ENCODE data around the gene PGRMC2. TPM values are rescaled to one million over a fixed set of nuclear protein-coding genes. Genes with fewer than 3 reads are reported as not detected.
A peak's percentile ranks its signal among the peaks of the same experiment; 100 is the strongest.

The PGRMC2 gene
- total and polyA plus RNA-seq, 2 of the 4 experiments (the other 2 are of a cell fraction): 13.4 to 40.7 TPM

- H2BK120ac ChIP-seq (ENCODE audit: low read depth, low read length): peak overlapping the region; percentile 66; the same call in 1 of the 2 replicates
- H2BK15ac ChIP-seq (ENCODE audit: low read depth, low read length): peak overlapping the region; percentile 88; the same call in 2 of the 3 replicates
- H3K4me1 ChIP-seq (ENCODE audit: control insufficient read depth, insufficient read depth, low read length): peaks cover 19% of the 10 kb centered on the region
- H4K20me1 ChIP-seq (ENCODE audit: insufficient read depth, low read length): no peaks in the 10 kb centered on the region
- POLR2A ChIA-PET (ENCODE audit: unreplicated experiment): no interaction called here
- H2AFZ ChIP-seq (replicated peaks; ENCODE audit: low read length, poor library complexity): peak overlapping the region; percentile 67
- H3K9ac ChIP-seq (ENCODE audit: low read depth, low read length): no peak overlapping the region
- in situ Hi-C loops (cut with MboI; ENCODE audit: low sequenced_read_pairs): no loop called here
- H3K36me3 ChIP-seq (ENCODE audit: control insufficient read depth, insufficient read depth, low read length): no peaks in the 10 kb centered on the region
- H2BK5ac ChIP-seq (ENCODE audit: low read depth, low read length, poor library complexity, severe bottlenecking): peak overlapping the region; percentile 66
- peak overlapping the region; percentile 43; the same call in 1 of the 2 replicates for H4K5ac ChIP-seq (ENCODE audit: low read depth, low read length)
- H3K4me3 ChIP-seq (ENCODE audit: insufficient read depth, low read depth, low read length): no peak overlapping the region
- no peak overlapping the region for H3K4me2 ChIP-seq (ENCODE audit: low read depth, low read length)
- peak overlapping the region; percentile 23 to 41; a peak in 2 of 4 replicates for H4K8ac ChIP-seq (ENCODE audit: low read depth in 2 of 2, low read length in 2 of 2)
- BruUV-seq (replicated peaks): no TSS peak
- peak overlapping the region; percentile 57 for H3K4ac ChIP-seq (ENCODE audit: low read depth, low read length)
- no peaks in the 10 kb centered on the region for H3K27me3 ChIP-seq (ENCODE audit: control insufficient read depth, insufficient read depth, low read length)
- dilution Hi-C loops (cut with HindIII; ENCODE audit: low sequenced_read_pairs, unreplicated experiment): no loop called here
- H3K79me1 ChIP-seq (ENCODE audit: low read depth in 1 of 2, low read length in 2 of 2): no peaks in the 10 kb centered on the region
- H3K56ac ChIP-seq (ENCODE audit: extremely low read depth, insufficient read depth, low read length): no peak overlapping the region
- H2AK5ac ChIP-seq (ENCODE audit: low read depth, low read length): peak overlapping the region; percentile 88
- peak overlapping the region; percentile 4 for H4K91ac ChIP-seq (ENCODE audit: insufficient read depth, low read depth, low read length)
- CTCF ChIA-PET: interaction anchor here (0.7 to 1.5 kb wide), 3 partner anchors 19 to 41 kb away, joined by 3 to 5 read pairs (median 3); no protein-coding TSS in a partner anchor
- H3K9me1 ChIP-seq (ENCODE audit: insufficient read depth, low read length): peaks cover 19% of the 10 kb centered on the region
- TF ChIP-seq RCOR1 (IDR thresholded peaks at IDR 0.05; ENCODE audit: insufficient replicate concordance, low read length) (no peak), FOS (IDR thresholded peaks at IDR 0.05; ENCODE audit: low read depth, low read length) (0 out of 2 replicates have a peak, but pooled peaks have one; percentile 14)
- DNase-seq: peak; percentile 75
- H3K27ac ChIP-seq (ENCODE audit: insufficient read depth, low read length): no peak overlapping the region
- no CpG with 5 or more reads among the region's 2 CpGs for WGBS, 2 experiments (ENCODE audit: extremely low coverage in 2 of 2, insufficient read length in 1 of 2)
- peak; percentile 54 for ATAC-seq (ENCODE audit: low read depth)
- peak overlapping the region; percentile 31; the same call in 1 of the 2 replicates for H3K18ac ChIP-seq (ENCODE audit: low read depth, low read length)
- H3K14ac ChIP-seq (replicated peaks; ENCODE audit: low read depth, low read length): no peak overlapping the region
- peaks cover 9% of the 10 kb centered on the region for H3K9me3 ChIP-seq (ENCODE audit: control insufficient read depth, insufficient read depth, low read length)
- 0 out of 2 replicates have a peak overlapping the region, but pooled peaks have one; percentile 1 for H2BK20ac ChIP-seq (ENCODE audit: low read depth, low read length)
- intact Hi-C loops (cut with micrococcal nuclease): no loop called here
- no peak overlapping the region for H3K23ac ChIP-seq (ENCODE audit: low read depth, low read length)
- no peak overlapping the region for H2AK9ac ChIP-seq (replicated peaks; ENCODE audit: low read depth, low read length, poor library complexity)
These were observed 43.2 kb downstream of the PGRMC2 start for GRCh38 chr4:128244379-128244778.

Data from IMR-90 (cell line).